Loucy (cell line): Measurements from ENCODE around the gene ACOXL.

Experiments
- CTCF ChIP-seq: fragments of 200-600 bp; sonication (generic); conservative IDR thresholded peaks from 2 replicates; pipeline ENCODE4 v1.5.1; 2014; ENCODE audit warnings: mild to moderate bottlenecking, antibody characterized with exemption, low read length
- EZH2phosphoT487 ChIP-seq: fragments of 200-600 bp; IDR thresholded peaks from 2 replicates; pipeline ENCODE4 v1.6.1; 2018; ENCODE audit warnings: antibody characterized with exemption, mild to moderate bottlenecking, moderate library complexity, borderline replicate concordance

DNA sequence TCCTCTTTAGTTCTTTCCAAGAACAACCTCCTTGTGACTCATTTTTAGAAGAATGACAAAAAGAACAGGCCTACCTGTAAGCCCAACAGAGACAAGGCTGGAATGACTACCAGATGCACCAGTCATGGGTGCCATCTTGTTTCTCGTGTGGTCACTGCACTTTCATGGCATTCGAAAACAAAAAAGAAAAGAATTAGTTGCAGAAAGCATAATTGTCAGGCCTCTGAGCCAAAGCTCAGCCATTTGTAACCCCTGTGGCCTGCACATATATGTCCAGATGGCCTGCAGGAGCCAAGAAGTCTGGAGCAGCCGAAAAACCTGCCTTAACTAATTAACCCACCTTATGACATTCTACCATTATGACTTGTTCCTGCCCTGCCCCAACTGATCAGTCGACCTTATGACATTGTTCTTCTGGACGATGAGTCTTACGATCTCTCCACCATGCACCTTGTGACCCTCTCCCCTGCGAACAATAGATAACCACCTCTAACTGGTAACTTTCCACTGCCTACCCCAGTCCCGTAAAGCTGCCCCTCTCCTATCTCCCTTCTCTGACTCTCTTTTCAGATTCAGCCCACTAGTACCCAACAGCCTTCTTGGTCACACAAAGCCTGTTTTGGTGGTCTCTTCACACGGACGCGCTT is 40.6 kb upstream of the ACOXL start:
- no peak for TF ChIP-seq EZH2phosphoT487
- no peak for TF ChIP-seq CTCF
